BLaER1 treated with 17β-estradiol and CSF1 and Interleukin-3, amounts not matched to agents 10 nM and 100 nM (cell line): ENCODE data around the gene PTPN14.

Experiments used
- H3K27ac ChIP-seq, 11 experiments: shearing (Covaris generic); formaldehyde crosslinking; 2 replicates each; pipeline ENCODE4 v1.8.1; 2022
- H3K27me3 ChIP-seq, 11 experiments: shearing (Covaris generic); formaldehyde crosslinking; 2 replicates each; pipeline ENCODE4 v1.8.1; 2022
- H3K36me3 ChIP-seq, 11 experiments: shearing (Covaris generic); formaldehyde crosslinking; 2 replicates each; pipeline ENCODE4 v1.8.1; 2022
- H3K4me1 ChIP-seq, 10 experiments: shearing (Covaris generic); formaldehyde crosslinking; 2 replicates each; pipeline ENCODE4 v1.8.1; 2022
- H3K4me2 ChIP-seq, 11 experiments: shearing (Covaris generic); formaldehyde crosslinking; 2 replicates each; pipeline ENCODE4 v1.8.1; 2022
- H3K4me3 ChIP-seq, 10 experiments: shearing (Covaris generic); formaldehyde crosslinking; 2 replicates each; pipeline ENCODE4 v1.8.1; 2022
- H3K9ac ChIP-seq, 11 experiments: shearing (Covaris generic); formaldehyde crosslinking; 2 replicates each; pipeline ENCODE4 v1.8.1; 2022
- H3K9me3 ChIP-seq, 11 experiments: shearing (Covaris generic); formaldehyde crosslinking; replicated peaks in 1 of 11; 2 replicates each; pipeline ENCODE4 v1.8.1; 2022
- H4K20me1 ChIP-seq, 11 experiments: shearing (Covaris generic); formaldehyde crosslinking; 2 replicates each; pipeline ENCODE4 v1.8.1; 2022
- Cebpa-rat ChIP-seq, 11 experiments: shearing (Covaris generic); IDR thresholded peaks; 2 replicates each; pipeline ENCODE4 v1.8.1; 2022

The PTPN14 gene

GRCh38 chr1:214446772-214447556 is 104.4 kb downstream of the PTPN14 start:
- Histone ChIP-seq H3K4me1 (peaks cover 0 to 10% (median 0%) of the 10 kb centered on the region in 10 experiments; a peak in 2 of 20 replicates), H3K9me3 (peaks cover 0 to 9% (median 4%) of the 10 kb centered on the region in 11 experiments; a peak in 5 of 22 replicates), H3K27ac (no peak overlapping the region), H3K4me3 (no peak overlapping the region), H3K27me3 (no peaks in the 10 kb centered on the region), H3K9ac (no peak overlapping the region), H3K36me3 (no peaks in the 10 kb centered on the region), H4K20me1 (no peaks in the 10 kb centered on the region), H3K4me2 (peak overlapping the region in 1 of 11 experiments; percentile 3; a peak in 1 of 22 replicates)
- no peak for TF ChIP-seq Cebpa-rat (IDR thresholded peaks at IDR 0.05)

- H3K9ac ChIP-seq, result no peak overlapping the region
- peaks cover 0 to 9% (median 4%) of the 10 kb centered on the region in 11 experiments; a peak in 5 of 22 replicates for H3K9me3 ChIP-seq
- H3K27me3 ChIP-seq, result no peaks in the 10 kb centered on the region
- H3K4me3 ChIP-seq, result no peak overlapping the region
- no peaks in the 10 kb centered on the region for H4K20me1 ChIP-seq
- no peaks in the 10 kb centered on the region for H3K36me3 ChIP-seq
- no peak overlapping the region for H3K27ac ChIP-seq
- peaks cover 4 to 16% (median 6%) of the 10 kb centered on the region in 10 experiments for H3K4me1 ChIP-seq
- H3K4me2 ChIP-seq, result no peak overlapping the region
- TF ChIP-seq Cebpa-rat (IDR thresholded peaks at IDR 0.05), result no peak
Observed at GRCh38 chr1:214445831-214446614, 105.4 kb downstream of the PTPN14 start.

- H3K9me3 ChIP-seq, result peaks cover 0 to 9% (median 4%) of the 10 kb centered on the region in 11 experiments; a peak in 5 of 22 replicates
- no peak overlapping the region for H3K4me2 ChIP-seq
- no peaks in the 10 kb centered on the region for H3K36me3 ChIP-seq
- H3K27ac ChIP-seq, result no peak overlapping the region
- no peak overlapping the region for H3K4me3 ChIP-seq
- H3K9ac ChIP-seq, result no peak overlapping the region
- TF ChIP-seq Cebpa-rat (IDR thresholded peaks at IDR 0.05), result no peak
- H3K27me3 ChIP-seq, result no peaks in the 10 kb centered on the region
- peaks cover 12 to 24% (median 14%) of the 10 kb centered on the region in 10 experiments for H3K4me1 ChIP-seq
- H4K20me1 ChIP-seq, result no peaks in the 10 kb centered on the region
Observed at GRCh38 chr1:214445199-214445598, 106.2 kb downstream of the PTPN14 start.

- Histone ChIP-seq H3K27me3 (no peaks in the 10 kb centered on the region), H3K27ac (no peak overlapping the region), H4K20me1 (no peaks in the 10 kb centered on the region), H3K9ac (no peak overlapping the region), H3K36me3 (no peaks in the 10 kb centered on the region), H3K4me3 (no peak overlapping the region), H3K9me3 (peaks cover 0 to 9% (median 4%) of the 10 kb centered on the region in 11 experiments; a peak in 5 of 22 replicates), H3K4me2 (no peak overlapping the region), H3K4me1 (peaks cover 13 to 32% (median 22%) of the 10 kb centered on the region in 10 experiments)
- no peak for TF ChIP-seq Cebpa-rat (IDR thresholded peaks at IDR 0.05)
Observed at GRCh38 chr1:214444182-214444939, 107.0 kb downstream of the PTPN14 start.

GRCh38 chr1:214441119-214441518 is 110.3 kb downstream of the PTPN14 start:
- TF ChIP-seq Cebpa-rat (IDR thresholded peaks at IDR 0.05), result no peak
- Histone ChIP-seq H3K27ac (peak overlapping the region in 6 of 11 experiments; percentile 5 to 58 (median 29); a peak in 6 of 22 replicates), H3K4me1 (peaks cover 13 to 34% (median 23%) of the 10 kb centered on the region in 10 experiments), H4K20me1 (no peaks in the 10 kb centered on the region), H3K9ac (no peak overlapping the region), H3K36me3 (no peaks in the 10 kb centered on the region), H3K9me3 (no peaks in the 10 kb centered on the region), H3K4me3 (no peak overlapping the region), H3K27me3 (no peaks in the 10 kb centered on the region), H3K4me2 (peak overlapping the region; percentile 33 to 68 (median 54))

GRCh38 chr1:214440219-214440965 is 111.0 kb downstream of the PTPN14 start:
- H3K4me3 ChIP-seq, result no peak overlapping the region

GRCh38 chr1:214439352-214440119 is 111.9 kb downstream of the PTPN14 start:
- Histone ChIP-seq H3K9ac (no peak overlapping the region), H3K9me3 (no peaks in the 10 kb centered on the region), H3K27me3 (no peaks in the 10 kb centered on the region), H3K4me2 (peak overlapping the region; percentile 1 to 66 (median 42); a peak in 11 of 22 replicates), H3K4me3 (no peak overlapping the region), H3K4me1 (peaks cover 13 to 25% (median 23%) of the 10 kb centered on the region in 10 experiments), H4K20me1 (no peaks in the 10 kb centered on the region), H3K36me3 (no peaks in the 10 kb centered on the region), H3K27ac (no peak overlapping the region)
- TF ChIP-seq Cebpa-rat (IDR thresholded peaks at IDR 0.05), result peak in 2 of 11 experiments; percentile 15 to 32; a peak in 1 of 22 replicates

More at GRCh38 chr1:214440219-214440965, 111.0 kb downstream of the PTPN14 start:
- Histone ChIP-seq H4K20me1 (no peaks in the 10 kb centered on the region), H3K9me3 (no peaks in the 10 kb centered on the region), H3K9ac (no peak overlapping the region), H3K27me3 (no peaks in the 10 kb centered on the region), H3K4me2 (peak overlapping the region; percentile 33 to 68 (median 54)), H3K4me1 (peaks cover 13 to 29% (median 23%) of the 10 kb centered on the region in 10 experiments), H3K36me3 (no peaks in the 10 kb centered on the region), H3K27ac (peak overlapping the region in 7 of 11 experiments; percentile 5 to 58 (median 21); a peak in 8 of 22 replicates)
- no peak for TF ChIP-seq Cebpa-rat (IDR thresholded peaks at IDR 0.05)
